Brain microvascular endothelial cell (primary cell): ENCODE results near the gene PGA3.

Source experiments
- DNase-seq: peaks from one replicate; pipeline ENCODE4 v3.0.0-alpha.2; 2020
- H3K27ac ChIP-seq: fragments of 250-450 bp; sonication (Bioruptor Pico); 2 replicates; pipeline ENCODE4 v1.5.1; 2020; ENCODE audit warnings: mild to moderate bottlenecking, moderate library complexity
- H3K27me3 ChIP-seq: fragments of 250-450 bp; sonication (Bioruptor Pico); replicated peaks from 2 replicates; pipeline ENCODE4 v1.5.1; 2020; ENCODE audit warnings: mild to moderate bottlenecking
- H3K36me3 ChIP-seq: fragments of 250-450 bp; sonication (Bioruptor Pico); replicated peaks from 2 replicates; pipeline ENCODE4 v1.5.1; 2020; ENCODE audit warnings: mild to moderate bottlenecking
- H3K4me3 ChIP-seq: 2 replicates; pipeline ENCODE4 v1.5.1; 2011; ENCODE audit warnings: low read depth, mild to moderate bottlenecking, control low read depth, low read length, moderate library complexity
- CTCF ChIP-seq: IDR thresholded peaks from 2 replicates; pipeline ENCODE4 v1.5.1; 2011; ENCODE audit warnings: low read depth, mild to moderate bottlenecking, moderate library complexity, low read length, control low read depth, inconsistent platforms; ENCODE audit errors: missing control alignments
- in situ Hi-C: cut with HindIII; loops from 2 replicates; pipeline ENCODE4 v1.10.0; 2017; ENCODE audit warnings: low sequenced_read_pairs, low pct_ligation_motif_present

PGA3 gene

GRCh38 chr11:61258546-61258945 lies 55.2 kb downstream of the PGA3 start:
- no peaks in the 10 kb centered on the region for H3K36me3 ChIP-seq
- TF ChIP-seq CTCF: no peak
- no peak for DNase-seq
- H3K27ac ChIP-seq: no peak overlapping the region
- no peak overlapping the region for H3K4me3 ChIP-seq
- no peaks in the 10 kb centered on the region for H3K27me3 ChIP-seq
- in situ Hi-C loops: no loop called here

- Histone ChIP-seq H3K36me3 (no peaks in the 10 kb centered on the region), H3K27me3 (no peaks in the 10 kb centered on the region), H3K27ac (no peak overlapping the region), H3K4me3 (no peak overlapping the region)
- TF ChIP-seq CTCF: no peak
- DNase-seq: no peak
- in situ Hi-C loops: no loop called here
These were observed 56.0 kb downstream of the PGA3 start for GRCh38 chr11:61259363-61259762.
